Measurements from ENCODE around the gene ACSM6. TPM values are rescaled to one million over a fixed set of nuclear protein-coding genes. Genes with fewer than 3 reads are reported as not detected.

Gene ACSM6
- total RNA-seq, 1 donor from 2014 or later = not detected

DNA sequence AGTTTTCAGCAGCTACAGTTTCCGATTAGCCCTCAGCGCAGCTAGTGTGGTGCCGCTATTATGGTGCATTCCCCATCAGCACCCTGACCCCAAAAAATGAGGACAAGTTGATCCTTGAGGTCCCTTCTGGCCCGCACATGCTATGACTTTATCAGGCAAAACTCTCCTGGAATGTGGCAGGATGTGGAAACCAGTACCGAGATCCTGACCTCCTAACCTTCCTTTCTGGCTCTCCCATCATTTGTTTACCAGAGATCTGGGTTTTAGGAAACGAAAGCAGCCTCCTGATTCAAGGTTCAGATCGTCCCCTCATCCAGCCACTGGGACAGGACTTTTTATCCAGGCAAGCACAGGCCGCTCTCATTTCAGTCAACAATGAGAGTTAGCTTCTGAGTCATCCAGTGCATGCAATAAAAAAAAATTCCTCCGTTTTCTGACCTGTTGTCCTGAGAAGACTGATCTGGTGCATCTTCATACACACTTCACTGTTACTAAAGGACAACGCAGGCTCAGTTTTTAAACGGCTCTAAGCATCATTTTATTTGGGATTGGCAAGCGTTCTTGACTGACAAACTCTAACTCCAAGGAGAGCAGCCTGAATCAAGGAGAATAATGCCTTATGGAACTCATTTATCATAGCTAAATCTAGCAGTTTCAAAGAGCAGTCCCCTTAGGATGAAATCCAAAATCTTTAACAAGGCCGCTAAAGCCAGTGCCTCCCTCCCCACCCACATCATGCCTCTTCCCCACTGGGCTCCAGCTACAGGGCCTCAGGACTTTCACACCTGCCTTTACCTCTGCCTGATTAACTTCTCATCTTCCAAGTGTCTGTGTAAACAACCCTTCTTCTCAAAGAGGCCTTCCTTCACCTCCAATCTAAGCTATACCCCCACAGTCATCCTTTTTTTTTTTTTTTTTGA, 79.6 kb downstream of the ACSM6 start:
- TF ChIP-seq, protein P1, sequence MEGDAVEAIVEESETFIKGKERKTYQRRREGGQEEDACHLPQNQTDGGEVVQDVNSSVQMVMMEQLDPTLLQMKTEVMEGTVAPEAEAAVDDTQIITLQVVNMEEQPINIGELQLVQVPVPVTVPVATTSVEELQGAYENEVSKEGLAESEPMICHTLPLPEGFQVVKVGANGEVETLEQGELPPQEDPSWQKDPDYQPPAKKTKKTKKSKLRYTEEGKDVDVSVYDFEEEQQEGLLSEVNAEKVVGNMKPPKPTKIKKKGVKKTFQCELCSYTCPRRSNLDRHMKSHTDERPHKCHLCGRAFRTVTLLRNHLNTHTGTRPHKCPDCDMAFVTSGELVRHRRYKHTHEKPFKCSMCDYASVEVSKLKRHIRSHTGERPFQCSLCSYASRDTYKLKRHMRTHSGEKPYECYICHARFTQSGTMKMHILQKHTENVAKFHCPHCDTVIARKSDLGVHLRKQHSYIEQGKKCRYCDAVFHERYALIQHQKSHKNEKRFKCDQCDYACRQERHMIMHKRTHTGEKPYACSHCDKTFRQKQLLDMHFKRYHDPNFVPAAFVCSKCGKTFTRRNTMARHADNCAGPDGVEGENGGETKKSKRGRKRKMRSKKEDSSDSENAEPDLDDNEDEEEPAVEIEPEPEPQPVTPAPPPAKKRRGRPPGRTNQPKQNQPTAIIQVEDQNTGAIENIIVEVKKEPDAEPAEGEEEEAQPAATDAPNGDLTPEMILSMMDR (IDR thresholded peaks at IDR 0.05; ENCODE audit: partially characterized antibody, unreplicated experiment) = no peak
- H3K4me1 Mint-ChIP-seq (ENCODE audit: low read depth, unreplicated experiment) = peaks cover 3% of the 10 kb centered on the region
- H3K9me3 Mint-ChIP-seq (ENCODE audit: unreplicated experiment) = no peaks in the 10 kb centered on the region
- H3K36me3 Mint-ChIP-seq (ENCODE audit: unreplicated experiment) = no peaks in the 10 kb centered on the region
- H3K4me3 Mint-ChIP-seq (ENCODE audit: unreplicated experiment) = no peak overlapping the region
- H3K27me3 Mint-ChIP-seq (ENCODE audit: unreplicated experiment) = peaks cover 3% of the 10 kb centered on the region
- no peak for DNase-seq
- H3K27ac Mint-ChIP-seq (ENCODE audit: unreplicated experiment) = no peak overlapping the region

GRCh38 chr10:95275726-95276366, 81.8 kb downstream of the ACSM6 start:
- H3K4me3 Mint-ChIP-seq (ENCODE audit: unreplicated experiment) = no peak overlapping the region
- H3K9me3 Mint-ChIP-seq (ENCODE audit: unreplicated experiment) = no peaks in the 10 kb centered on the region
- peaks cover 3% of the 10 kb centered on the region for H3K4me1 Mint-ChIP-seq (ENCODE audit: low read depth, unreplicated experiment)
- H3K27ac Mint-ChIP-seq (ENCODE audit: unreplicated experiment) = no peak overlapping the region
- H3K27me3 Mint-ChIP-seq (ENCODE audit: unreplicated experiment) = peaks cover 3% of the 10 kb centered on the region
- no peaks in the 10 kb centered on the region for H3K36me3 Mint-ChIP-seq (ENCODE audit: unreplicated experiment)
- DNase-seq = no peak
- TF ChIP-seq, protein P1 (IDR thresholded peaks at IDR 0.05; ENCODE audit: partially characterized antibody, unreplicated experiment) = no peak

GRCh38 chr10:95276367-95277200, 82.5 kb downstream of the ACSM6 start:
- Mint-ChIP-seq H3K27ac (ENCODE audit: unreplicated experiment) (no peak overlapping the region), H3K27me3 (ENCODE audit: unreplicated experiment) (peaks cover 3% of the 10 kb centered on the region)
- no peak for DNase-seq

DNA sequence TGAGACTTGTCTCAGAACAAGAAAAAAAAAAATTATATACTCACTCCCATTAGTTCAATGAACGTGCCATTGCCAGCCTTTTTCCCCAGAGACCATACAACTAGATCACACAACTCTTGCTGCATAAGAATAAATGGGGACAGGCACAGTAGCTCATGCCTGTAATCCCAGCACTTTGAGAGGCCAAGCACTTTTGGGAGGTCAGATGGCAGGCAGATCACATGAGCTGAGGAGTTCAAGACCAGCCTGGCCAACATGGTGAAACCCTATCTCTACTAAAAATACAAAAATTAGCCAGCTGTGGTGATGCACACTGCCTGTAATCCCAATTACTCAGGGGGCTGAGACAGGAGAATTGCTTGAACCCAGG, 83.1 kb downstream of the ACSM6 start:
- peaks cover 3% of the 10 kb centered on the region for H3K4me1 Mint-ChIP-seq (ENCODE audit: low read depth, unreplicated experiment)
- no peak for DNase-seq
- no peak overlapping the region for H3K4me3 Mint-ChIP-seq (ENCODE audit: unreplicated experiment)
- H3K27me3 Mint-ChIP-seq (ENCODE audit: unreplicated experiment) = peaks cover 3% of the 10 kb centered on the region
- TF ChIP-seq, protein P1 (IDR thresholded peaks at IDR 0.05; ENCODE audit: partially characterized antibody, unreplicated experiment) = no peak
- H3K36me3 Mint-ChIP-seq (ENCODE audit: unreplicated experiment) = no peaks in the 10 kb centered on the region
- H3K27ac Mint-ChIP-seq (ENCODE audit: unreplicated experiment) = no peak overlapping the region
- no peaks in the 10 kb centered on the region for H3K9me3 Mint-ChIP-seq (ENCODE audit: unreplicated experiment)

More at GRCh38 chr10:95276367-95277200, 82.5 kb downstream of the ACSM6 start:
- Mint-ChIP-seq H3K36me3 (ENCODE audit: unreplicated experiment) (no peaks in the 10 kb centered on the region), H3K4me1 (ENCODE audit: low read depth, unreplicated experiment) (peaks cover 3% of the 10 kb centered on the region), H3K9me3 (ENCODE audit: unreplicated experiment) (no peaks in the 10 kb centered on the region), H3K4me3 (ENCODE audit: unreplicated experiment) (no peak overlapping the region)
- TF ChIP-seq, protein P1 (IDR thresholded peaks at IDR 0.05; ENCODE audit: partially characterized antibody, unreplicated experiment) = no peak

Measured in glutamatergic neuron (in vitro differentiated cells).